HFF-Myc (cell line): Measurements from ENCODE around the gene MYADML2.

Experiments
- DNase-seq: peaks from one replicate; pipeline ENCODE4 v3.0.0-alpha.2; 2011; ENCODE audit warnings: low read depth; ENCODE audit errors: extremely low read depth
- H3K4me3 ChIP-seq: replicated peaks from 2 replicates; pipeline ENCODE4 v1.5.1; 2011; ENCODE audit warnings: low read depth, mild to moderate bottlenecking, control low read depth, low read length
- TF ChIP-seq, protein P1 (sequence below): IDR thresholded peaks from 2 replicates; pipeline ENCODE4 v1.5.1; 2012; ENCODE audit warnings: mild to moderate bottlenecking, low read depth, low read length, control low read depth; ENCODE audit errors: missing control alignments

The MYADML2 gene

DNA sequence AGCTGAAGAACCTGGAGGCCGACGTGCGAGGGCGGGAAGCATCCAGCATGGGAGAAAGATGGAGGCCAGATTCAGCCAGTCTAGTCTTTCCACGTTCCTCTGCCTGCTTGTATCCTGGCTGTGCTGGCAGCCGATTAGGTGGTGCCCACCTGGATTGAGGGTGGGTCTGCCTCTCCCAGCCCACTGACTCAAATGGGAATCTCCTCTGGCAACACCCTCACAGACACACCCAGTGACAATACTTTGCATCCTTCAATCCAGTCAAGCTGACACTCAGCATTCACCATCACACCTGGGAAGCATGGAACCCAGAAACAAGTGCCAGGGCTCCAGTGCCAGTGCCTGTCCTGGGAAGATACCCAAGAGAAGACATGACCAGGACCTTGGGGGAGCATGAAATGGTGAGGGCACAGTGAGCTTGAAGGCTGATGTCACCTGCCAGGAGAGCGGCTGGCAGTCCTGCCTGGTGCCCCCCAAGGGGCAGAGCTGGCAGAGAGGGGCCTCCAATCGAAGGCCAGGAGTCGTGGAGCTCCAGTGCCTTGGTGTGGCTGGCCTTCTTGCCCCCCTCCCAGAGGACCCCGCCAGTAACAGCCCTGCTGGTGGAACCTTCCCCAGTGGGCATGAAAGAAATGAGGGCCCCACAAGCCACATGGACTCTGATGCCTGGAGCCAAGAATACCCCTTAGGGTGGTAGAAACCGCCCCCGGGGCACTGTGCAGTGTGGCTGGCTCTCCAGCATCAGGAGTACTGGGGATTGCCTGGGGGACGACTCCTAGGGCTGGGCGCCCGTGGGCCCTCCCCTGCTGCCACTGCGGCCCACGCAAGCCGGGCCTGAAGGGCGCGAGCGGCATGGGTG lies 45.6 kb downstream of the MYADML2 start:
- no peak overlapping the region for H3K4me3 ChIP-seq
- DNase-seq = no peak
- TF ChIP-seq, protein P1, sequence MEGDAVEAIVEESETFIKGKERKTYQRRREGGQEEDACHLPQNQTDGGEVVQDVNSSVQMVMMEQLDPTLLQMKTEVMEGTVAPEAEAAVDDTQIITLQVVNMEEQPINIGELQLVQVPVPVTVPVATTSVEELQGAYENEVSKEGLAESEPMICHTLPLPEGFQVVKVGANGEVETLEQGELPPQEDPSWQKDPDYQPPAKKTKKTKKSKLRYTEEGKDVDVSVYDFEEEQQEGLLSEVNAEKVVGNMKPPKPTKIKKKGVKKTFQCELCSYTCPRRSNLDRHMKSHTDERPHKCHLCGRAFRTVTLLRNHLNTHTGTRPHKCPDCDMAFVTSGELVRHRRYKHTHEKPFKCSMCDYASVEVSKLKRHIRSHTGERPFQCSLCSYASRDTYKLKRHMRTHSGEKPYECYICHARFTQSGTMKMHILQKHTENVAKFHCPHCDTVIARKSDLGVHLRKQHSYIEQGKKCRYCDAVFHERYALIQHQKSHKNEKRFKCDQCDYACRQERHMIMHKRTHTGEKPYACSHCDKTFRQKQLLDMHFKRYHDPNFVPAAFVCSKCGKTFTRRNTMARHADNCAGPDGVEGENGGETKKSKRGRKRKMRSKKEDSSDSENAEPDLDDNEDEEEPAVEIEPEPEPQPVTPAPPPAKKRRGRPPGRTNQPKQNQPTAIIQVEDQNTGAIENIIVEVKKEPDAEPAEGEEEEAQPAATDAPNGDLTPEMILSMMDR = no peak

DNA sequence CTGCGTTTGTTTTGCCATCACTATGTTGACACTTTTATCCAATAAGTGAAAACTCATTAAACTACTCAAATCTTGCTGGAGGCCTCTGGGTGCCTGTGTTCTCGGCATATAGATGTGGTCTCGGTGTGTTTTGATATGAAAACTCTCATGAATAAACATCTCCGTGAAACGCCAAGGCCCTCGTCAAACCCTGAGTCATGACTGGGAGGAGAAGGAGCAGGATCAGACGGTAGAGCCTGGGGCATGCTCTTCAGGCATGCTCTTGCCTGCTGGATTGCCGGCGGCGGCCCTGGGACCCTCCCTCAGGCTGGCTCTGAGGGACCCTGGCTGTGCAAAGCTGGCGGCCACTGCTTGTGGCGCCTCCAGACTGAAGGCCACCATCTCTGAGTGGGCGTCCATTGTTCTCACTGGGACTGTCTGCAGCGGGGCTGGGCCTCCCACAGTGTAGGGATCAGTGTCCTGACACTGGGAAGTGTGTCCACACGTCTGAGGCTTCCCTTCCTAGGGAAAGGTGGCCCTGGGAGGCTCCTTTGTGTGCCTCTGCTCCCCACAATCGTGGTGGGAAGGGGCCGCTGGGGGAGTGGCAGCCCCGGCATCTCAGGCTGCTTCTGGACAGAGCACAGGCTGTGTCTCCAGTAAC lies 46.7 kb downstream of the MYADML2 start:
- H3K4me3 ChIP-seq = no peak overlapping the region
- TF ChIP-seq, protein P1 = no peak
- no peak for DNase-seq

DNA sequence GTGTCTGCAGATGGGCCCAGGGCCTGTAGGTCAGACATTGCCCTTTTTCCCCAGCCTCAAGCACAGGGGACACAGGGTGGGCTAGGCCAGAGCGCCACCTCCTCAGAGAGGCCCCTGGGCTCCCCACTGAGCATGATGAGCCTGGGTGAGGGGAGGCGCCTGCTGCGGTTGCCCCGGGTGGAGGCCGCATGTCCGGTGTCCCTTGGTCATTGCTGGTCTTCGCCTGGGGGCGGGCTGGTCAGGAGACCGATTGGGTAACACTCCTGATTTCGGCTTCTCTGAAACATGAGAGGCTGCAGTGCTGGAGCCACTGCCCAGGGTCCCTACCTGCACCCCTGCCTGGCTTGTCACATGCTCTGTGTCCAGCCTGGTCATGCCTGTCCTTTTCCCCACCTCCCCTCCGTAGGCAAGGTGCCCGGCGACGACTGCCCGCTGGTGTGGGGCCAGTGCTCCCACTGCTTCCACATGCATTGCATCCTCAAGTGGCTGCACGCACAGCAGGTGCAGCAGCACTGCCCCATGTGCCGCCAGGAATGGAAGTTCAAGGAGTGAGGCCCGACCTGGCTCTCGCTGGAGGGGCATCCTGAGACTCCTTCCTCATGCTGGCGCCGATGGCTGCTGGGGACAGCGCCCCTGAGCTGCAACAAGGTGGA lies 47.4 kb downstream of the MYADML2 start:
- DNase-seq = no peak
- TF ChIP-seq, protein P1 = no peak
- no peak overlapping the region for H3K4me3 ChIP-seq

DNA sequence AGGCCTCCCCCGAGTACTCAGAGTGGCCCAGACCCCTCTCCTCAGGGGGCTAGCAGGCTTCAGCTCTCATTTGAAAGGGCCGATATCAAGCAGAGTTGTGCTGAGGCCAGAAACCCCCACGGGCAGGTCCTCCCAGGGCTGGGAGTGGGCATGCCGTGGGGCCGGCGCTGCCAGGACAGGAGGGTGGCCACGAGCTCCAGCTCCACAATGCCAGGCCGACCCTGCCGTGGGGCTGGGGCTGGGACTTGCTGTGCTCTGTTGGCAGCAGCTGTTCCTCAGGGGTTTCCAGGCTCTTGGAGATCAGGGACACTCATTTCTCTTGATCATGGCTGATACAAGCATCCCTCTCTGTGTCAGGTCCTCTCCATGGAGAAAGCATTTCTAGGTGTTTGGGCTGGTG lies 48.1 kb downstream of the MYADML2 start:
- TF ChIP-seq, protein P1 = no peak
- no peak overlapping the region for H3K4me3 ChIP-seq
- no peak for DNase-seq

DNA sequence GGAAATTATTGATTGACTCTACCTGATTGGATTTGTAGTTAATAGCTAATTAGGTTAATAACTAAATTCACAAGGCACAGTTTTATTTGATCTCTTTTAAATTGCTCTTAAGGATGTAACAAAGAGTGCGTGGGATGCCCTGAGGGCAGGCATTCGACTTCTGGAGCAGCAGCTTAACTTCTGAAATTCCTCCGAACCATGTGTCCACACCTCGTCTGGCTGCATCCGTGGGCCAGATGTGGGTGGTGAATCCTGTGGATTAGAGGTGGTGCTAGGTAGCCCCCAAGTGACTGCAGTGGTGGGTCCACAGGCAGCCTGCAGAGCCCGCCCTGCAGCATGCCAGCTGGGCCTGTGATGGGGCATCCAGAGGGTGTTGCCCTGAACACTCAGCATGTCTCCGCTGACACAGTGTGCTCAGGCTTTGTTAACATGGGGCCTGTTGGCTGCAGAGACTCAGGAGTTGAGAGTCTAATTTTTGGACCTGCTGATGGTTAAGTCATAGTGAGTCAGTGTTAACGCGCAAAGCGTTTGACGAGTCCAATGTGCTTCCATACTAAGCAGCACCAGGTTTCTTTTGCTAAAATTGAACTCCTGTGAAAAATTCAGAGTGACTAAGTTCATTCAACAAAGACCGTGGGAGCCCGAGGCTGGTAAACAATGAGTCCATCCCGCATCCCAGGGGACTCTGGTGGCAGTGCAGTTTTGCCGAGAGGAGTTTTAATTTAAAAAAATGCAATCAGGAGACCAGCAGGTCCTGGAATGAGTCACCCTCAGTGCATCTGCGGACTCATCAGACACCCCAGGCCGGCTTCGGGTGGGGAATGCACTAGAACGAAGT lies 48.8 kb downstream of the MYADML2 start:
- H3K4me3 ChIP-seq = no peak overlapping the region
- no peak for DNase-seq
- TF ChIP-seq, protein P1 = no peak

GRCh38 chr17:81895400-81895799 lies 51.6 kb downstream of the MYADML2 start:
- TF ChIP-seq, protein P1 = no peak

More at GRCh38 chr17:81895400-81895799, 51.6 kb downstream of the MYADML2 start:
- H3K4me3 ChIP-seq = no peak overlapping the region
- DNase-seq = no peak
